Bone marrow (tissue), 2 donors: ENCODE measurements around the gene FGF5.
"Not testable (repeated sequence)": the region's sequence is repeated elsewhere in the genome, so short reads cannot be mapped to it uniquely, and the experiment has no call there.

Experiments used
- DNase-seq, 2 donors: peaks; one replicate each; lab custom pipeline; 2025; lab: John Stamatoyannopoulos, UW

Gene FGF5

DNA sequence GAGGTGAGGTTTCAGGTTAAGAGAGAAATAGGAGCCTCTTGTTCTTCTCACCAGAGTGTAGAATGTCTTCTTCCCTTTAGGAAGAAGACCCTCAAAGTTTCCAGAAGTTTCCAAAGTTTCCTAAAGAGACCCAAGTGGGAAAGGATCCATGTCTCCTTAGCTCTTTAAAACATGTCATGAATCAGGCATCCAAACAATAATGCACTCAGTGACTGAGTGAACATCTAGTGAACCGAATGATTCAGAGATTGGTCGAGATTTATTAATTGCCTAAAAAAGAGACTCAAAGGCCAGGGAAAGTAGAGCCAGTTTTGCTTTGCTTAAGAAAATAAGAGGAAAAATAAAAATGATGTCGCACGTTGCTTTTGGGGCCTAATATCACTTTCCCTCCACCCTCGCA is 29.4 kb downstream of the FGF5 start:
- DNase-seq, result no peak

DNA sequence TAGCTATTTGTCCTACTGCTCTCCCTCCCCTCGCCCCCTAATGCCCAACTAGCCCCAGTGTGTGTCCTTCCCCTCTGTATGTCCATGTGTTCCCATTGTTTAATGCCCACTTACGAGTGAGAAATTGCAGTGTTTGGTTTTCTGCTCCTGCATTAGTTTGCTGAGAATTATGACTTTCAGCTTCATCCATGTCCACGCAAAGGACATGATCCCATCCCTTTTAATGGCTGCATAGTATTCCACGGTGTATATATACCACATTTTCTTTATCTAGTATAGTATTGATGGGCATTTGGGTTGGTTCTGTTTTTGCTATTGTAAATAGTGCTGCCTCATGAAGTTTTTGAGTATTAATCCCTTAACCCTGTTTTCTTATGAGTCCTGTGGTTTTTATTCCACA is 35.4 kb downstream of the FGF5 start:
- DNase-seq, result no peak

DNA sequence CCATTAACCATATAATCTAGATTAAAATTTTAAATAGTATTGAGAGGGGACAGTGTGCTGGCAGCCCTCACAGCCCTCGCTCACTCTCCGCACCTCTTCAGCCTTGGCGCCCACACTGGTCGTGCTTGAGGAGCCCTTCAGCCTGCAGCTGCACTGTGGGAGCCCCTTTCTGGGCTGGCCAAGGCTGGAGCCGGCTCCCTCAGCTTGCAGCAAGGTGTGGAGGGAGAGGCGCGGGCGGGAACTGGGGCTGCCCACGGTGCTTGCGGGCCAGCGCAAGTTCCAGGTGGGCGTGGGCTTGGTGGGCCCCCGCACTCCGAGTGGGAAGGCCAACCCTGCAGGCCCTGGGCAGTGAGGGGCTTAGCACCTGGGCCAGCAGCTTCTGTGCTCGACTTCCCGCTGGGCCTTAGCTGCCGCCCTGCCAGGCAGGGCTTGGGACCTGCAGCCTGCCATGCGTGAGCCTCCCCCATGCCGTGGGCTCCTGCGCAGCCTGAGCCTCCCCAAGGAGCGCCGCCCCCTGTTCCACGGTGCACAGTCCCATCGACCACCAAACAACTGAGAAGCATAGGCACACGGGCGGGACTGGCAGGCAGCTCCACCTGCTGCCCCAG is 36.3 kb downstream of the FGF5 start:
- no peak for DNase-seq

DNA sequence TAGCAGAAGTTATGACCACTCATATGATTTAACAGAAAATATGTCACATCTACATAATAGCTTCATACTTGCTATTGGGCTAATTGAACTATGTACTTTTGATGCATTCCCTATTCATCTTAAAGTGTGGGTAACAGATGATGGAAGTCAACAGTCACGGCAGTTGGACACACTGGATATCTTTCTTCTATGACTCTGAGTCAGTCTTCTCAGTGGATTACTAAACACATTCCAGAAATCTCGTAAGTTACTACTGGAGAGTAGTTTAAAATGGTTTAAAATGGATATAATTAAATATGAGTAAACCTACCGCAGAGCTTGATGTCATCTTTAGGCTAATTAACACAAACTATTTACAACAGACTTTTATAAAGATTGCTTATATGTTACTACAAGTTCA is 39.0 kb downstream of the FGF5 start:
- DNase-seq, result no peak

- no peak for DNase-seq
Measured at GRCh38 chr4:80306260-80306659, 39.8 kb downstream of the FGF5 start.

DNA sequence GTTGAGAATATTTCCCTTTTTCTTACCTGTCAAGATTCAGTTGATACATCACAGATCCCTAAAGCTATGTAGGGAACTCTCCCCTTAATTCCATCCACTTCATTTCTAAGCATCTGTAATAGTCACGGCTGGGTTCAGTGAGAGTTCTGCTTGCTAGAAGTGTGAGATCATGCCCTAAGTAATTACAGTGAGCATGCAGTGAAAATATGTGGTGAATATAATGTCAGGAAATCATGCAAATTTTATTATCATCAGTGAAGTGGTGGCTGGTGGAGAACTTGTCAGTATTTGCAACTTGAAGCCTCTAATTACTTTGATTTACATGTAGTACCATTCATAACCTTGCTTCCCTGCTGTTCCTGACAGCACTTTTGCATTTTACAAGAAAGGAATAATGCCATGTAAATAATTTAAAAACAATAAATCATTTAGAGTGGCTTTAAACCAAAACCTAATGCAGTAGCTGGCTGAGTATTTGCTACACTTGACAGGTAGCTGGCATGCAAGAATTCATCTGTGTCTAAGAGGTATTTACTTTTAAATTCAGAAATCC is 40.8 kb downstream of the FGF5 start:
- DNase-seq, result no peak

DNA sequence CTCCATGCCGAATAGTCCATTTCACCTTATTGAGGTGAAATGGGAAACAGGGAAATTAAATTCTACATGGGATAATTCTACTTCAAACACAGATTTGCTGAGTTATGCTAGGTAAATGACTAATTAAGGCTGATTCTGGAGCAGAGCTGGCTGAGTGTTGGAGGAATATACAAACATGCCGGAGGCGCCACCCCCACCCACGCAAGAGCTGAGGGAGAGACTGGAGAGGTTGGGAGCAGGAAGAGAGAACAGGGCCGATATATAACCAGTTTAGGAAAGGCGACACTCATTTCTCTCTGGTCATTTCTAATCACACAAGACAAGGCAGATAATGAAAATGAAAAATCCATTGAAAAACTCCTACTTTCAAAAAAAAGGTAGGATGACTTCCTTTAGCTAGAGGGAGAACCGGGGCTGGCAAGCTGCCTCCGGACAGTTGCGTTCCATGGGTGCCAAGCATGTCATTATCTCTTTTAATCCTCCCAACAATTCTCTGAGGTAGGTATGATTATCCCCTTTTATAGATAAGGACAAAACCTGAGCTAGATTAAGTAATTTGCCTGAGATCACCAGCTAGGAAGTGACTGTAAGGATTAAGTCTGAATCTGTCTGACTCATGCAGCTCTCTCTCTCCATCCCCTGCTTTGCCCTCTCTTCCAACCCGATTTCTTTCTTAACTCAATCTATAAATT is 41.5 kb downstream of the FGF5 start:
- DNase-seq, result no peak

GRCh38 chr4:80308466-80308822 is 42.0 kb downstream of the FGF5 start:
- DNase-seq, result no peak

DNA sequence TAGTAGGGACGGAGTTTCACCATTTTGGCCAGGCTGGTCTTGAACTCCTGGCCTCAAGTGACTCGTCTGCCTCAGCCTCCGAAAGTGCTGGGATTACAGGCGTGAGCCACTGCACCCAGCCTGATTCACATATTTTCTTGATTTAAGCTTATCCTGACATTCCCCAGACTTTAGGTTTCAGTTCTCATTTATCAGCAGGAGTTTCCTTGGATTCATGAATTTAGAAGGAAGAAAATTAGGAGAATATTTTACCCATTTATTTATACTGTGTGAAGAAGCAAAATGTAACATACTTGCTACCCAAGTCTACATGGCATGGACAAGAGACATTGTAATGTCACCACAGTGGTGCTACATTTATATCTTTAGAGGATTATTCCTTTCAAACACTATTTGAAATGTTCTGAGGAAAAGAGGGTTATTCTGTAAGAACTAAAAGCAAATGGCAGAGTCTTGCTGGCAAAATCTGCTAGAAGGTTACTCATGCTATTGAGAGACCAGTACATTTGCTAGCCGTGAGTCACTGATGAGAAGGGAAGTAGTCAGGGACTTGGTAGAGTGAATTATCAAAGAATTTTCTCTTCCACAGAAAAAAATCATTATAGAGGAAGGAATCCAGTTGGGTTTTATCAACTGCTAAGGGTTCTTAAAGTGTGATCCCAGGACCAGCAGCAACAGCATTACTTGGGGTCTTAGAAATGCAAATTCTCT is 43.0 kb downstream of the FGF5 start:
- no peak for DNase-seq

DNA sequence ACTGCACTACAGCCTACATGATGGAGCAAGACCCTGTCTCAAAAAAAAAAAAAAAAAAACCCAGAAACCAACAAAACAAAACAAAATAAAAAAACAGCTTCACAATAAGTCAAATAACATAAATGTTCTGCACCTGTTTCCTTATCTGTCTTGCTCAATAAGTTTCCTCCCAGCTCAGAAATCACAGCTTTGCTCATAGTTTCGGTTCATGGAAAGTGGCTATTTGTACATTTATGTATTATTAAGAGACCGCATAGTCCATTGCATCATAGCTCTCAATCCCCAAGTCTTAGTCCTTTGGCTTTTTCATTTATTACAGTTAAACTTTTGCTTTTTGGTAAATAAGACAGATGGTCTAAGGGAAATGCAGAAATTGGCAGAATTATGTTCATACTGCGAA is 44.7 kb downstream of the FGF5 start:
- no peak for DNase-seq

- no peak for DNase-seq
Measured at GRCh38 chr4:80312124-80312523, 45.7 kb downstream of the FGF5 start.

DNA sequence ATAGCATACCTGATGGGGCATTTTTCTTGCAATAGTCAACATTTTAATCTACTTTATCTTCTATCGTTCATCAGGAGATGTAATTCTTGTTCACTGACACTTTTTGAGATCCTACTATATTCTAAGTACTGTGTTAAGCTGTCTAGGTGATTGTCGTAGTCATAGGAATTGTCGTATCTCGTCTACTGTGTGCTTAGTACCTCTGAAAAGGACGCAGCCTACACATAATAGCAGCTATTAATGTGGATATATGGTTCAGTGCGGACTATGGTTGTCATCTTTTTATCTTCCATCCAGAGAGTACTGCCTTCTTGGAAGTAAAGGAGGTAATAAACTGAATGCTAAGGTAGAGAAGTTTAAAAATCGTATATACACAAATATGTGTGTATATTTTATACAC is 47.2 kb downstream of the FGF5 start:
- DNase-seq, result no peak

DNA sequence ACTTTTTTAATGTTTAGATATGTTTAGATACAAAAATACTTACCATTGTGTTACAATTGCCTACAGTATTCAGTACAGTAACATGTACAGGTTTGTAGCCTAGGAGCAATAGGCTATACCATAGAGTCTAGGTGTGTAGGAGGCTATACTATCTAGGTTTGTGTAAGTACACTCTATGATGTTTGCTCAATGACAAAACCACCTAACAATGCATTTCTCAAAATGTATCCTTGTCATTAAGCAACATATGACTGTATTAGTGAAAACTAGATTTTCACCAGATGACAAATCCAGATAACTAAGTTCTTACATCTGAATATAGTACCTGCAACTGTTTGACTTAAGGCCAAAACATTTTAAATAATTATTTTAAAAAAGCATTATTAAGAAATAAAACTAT is 49.4 kb downstream of the FGF5 start:
- DNase-seq, result not testable (repeated sequence)

- DNase-seq, result no peak
Measured at GRCh38 chr4:80321341-80321740, 54.9 kb downstream of the FGF5 start.

GRCh38 chr4:80321776-80322175 is 55.3 kb downstream of the FGF5 start:
- DNase-seq, result no peak

GRCh38 chr4:80322716-80323115 is 56.3 kb downstream of the FGF5 start:
- DNase-seq, result no peak

DNA sequence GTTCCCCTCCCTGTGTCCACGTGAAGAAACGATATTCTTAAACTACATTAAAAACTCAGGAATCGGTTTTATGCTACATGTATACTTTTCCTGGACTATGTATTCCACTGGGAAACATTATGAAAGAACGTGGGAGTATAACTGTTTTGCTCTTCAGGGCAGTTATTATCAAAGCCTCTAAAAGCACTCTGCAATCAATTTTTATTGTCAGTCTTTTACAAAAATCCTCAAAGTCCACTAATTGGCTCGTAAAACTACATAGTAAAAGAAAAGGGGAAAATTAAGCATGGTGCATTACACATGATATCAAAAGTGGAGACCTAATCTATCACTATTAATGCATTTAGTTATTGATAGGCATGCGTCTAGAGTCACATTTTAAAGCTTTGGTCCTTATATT is 57.7 kb downstream of the FGF5 start:
- DNase-seq, result no peak

GRCh38 chr4:80331693-80332092 is 65.2 kb downstream of the FGF5 start:
- no peak for DNase-seq

GRCh38 chr4:80333121-80333520 is 66.7 kb downstream of the FGF5 start:
- DNase-seq, result no peak

DNA sequence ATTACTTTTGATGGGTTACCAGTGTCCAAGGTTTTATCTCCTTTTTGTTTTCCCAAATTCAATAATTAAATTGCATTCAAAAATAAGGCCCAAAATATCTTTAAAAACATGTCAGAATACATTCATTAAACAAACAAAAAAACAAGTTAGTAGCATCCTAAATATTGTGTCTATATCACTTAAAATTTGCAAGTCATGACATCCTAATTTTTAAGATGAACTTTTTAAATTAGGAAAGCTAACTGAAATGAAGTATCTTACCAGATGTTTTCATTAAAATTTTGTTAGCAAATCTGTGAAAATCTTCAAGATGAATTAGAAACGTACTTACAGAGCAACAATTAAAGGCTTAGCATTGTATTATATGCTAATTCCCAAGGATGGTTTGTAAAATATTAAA is 68.1 kb downstream of the FGF5 start:
- no peak for DNase-seq

DNA sequence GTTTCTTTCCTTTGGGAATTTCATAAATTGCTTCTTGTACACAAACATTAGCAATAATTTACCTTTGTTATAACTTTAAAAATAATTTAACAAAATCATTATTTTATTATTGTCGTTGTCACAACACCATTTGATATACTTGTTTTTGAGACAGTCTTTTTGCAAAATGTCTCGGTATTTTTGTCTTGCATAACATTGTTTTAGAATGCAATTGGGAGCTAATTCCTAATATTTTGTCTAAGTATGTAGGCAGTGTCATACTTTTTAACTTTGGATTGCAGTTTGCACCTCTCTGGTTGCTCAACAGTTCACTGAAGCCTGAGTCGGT is 68.7 kb downstream of the FGF5 start:
- DNase-seq, result no peak

DNA sequence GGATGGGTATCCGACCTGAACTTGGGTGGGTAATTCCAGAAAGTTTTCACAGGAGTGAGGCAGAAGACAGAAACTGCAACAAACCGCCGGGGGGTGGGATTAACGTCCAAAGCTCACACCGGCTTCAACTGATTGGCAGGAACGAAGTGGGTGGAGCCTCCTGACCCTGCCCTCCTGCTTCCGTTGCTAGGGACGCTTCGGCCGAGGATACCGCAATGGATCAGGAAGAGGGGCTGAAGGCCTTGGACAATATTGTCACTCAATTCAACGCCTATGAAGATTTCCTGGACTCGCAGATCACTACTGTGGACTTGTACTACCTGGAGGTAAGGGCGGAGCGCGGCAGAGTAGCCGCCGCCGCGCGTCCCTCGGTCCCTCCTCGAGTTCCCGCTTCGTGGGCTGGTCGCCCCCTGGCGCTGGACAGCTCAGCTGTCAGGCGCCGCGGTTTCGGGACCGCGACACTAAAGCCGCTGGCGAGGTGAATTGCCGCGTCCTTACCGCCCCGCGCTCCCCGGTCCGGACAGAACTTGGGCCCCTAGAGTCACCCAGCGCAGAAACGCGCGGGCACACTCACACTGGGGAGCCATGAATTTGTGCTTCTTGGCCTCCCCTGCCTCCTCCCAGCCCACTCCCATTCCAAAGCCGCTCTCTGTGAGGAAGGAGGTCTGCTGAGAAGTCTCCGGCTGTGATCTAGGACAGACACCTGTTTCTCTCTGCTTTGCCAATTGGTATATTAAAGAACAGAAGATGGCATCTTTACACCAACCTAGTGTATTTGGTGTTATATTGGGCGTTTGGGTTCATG is 69.3 kb downstream of the FGF5 start, which contains the start of gene CFAP299:
CFAP299 (plus strand) TSS at position 177 of the 805 bp plus-strand sequence.
- DNase-seq, result peak in 1 of 2 donors; percentile 31
